ENCODE data around the gene GET3. TPM values are rescaled to one million over a fixed set of nuclear protein-coding genes. Genes with fewer than 3 reads are reported as not detected.
"Not testable (repeated sequence)": the region's sequence is repeated elsewhere in the genome, so short reads cannot be mapped to it uniquely, and the experiment has no call there.

The GET3 gene
- total and polyA plus RNA-seq, 3 donors from 2014 or later = 89.3 to 134 (median 109) TPM

DNA sequence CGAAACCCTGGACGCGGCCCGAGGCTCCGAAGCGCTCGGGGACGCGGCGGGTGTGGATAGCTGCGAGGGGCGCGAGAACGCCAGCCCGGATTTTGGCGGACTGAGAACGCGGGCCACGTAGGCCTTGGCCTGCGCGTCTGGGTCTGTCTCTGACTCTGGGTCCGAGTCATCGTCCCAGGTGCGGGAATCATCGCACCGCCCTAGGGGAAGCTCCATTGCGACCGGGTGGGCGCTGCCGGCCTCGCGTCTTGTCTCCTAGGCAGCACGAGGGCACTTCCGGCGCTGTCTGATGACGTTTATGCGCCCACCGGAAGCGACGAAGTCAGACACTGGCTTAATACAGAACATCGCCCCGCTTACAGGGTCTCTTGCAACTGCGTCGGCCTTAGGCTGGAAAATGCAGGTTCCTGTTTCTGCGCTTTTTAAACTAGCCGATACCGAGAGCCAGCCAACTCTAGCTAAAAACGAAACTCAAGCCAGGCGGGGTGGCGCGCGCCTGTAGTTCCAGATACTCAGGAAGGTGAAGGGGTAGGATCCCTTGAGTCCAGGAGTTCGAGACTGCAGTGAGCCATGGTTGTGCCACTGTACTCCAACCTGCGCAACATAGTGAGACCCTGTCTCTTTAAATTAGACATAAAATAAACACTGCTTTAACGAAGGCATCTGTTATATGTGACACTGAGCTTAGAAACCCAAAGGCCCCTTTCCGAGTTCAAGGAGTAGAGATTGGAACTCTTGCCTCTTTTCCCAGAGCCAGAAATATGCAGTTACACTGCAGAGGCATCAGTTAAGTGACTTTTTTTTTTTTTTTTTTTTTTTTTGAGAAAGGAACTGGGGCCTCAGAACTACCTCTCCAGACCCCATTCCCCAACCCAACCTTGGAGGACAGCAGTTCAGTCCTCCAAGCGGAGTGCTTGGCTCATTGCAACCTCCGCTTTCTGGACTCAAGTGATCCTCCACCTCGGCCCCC lies 40.6 kb upstream of the GET3 start, which contains the start of gene FBXW9:
Gene FBXW9 (minus strand): TSS at position 266 of the 970 bp plus-strand sequence. CDS start 50 bp downstream, at position 216.
- 5 to 6% methylated on average over 24 to 49 of the region's 59 CpGs for WGBS, 2 donors
- H3K4me3 ChIP-seq = peak within 1 kb of the TSS; percentile 69 to 83

DNA sequence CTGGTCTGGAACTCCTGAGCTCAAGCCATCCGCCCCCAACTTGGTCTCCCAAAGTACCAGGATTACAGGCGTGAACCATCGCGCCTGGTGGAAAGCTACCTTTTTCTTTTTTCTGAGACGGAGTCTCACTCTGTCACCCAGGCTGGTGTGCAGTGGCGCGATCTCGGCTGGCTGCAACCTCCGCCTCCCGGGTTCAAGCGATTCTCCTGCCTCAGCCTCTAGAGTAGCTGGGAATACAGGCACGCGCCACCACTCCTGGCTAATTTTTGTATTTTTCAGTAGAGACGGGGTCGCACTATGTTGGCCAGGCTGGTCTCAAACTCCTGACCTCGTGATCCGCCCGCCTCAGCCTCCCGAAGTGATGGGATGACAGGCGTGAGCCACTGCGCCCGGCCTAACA lies 39.9 kb upstream of the GET3 start:
- H3K9me3 ChIP-seq; H3K36me3 ChIP-seq (ENCODE audit: low read depth, missing control alignments); H3K27me3 ChIP-seq; H3K27ac ChIP-seq; intact Hi-C loops (cut with DNase I; ENCODE audit: low total_unique reads); DNase-seq: not testable (repeated sequence)
- peaks cover 12% of the 10 kb centered on the region for H3K4me1 ChIP-seq
- H3K4me3 ChIP-seq = peak overlapping the region in 1 of 2 donors; percentile 83
- 78 to 90% methylated on average over 21 to 22 of the region's 22 CpGs for WGBS, 2 donors

More for the DNA sequence above, 40.6 kb upstream of the GET3 start, which contains the start of gene FBXW9:
- Histone ChIP-seq H3K36me3 (ENCODE audit: low read depth, missing control alignments) (no peaks in the 10 kb centered on the region), H3K4me1 (peaks cover 12% of the 10 kb centered on the region), H3K9me3 (no peaks in the 10 kb centered on the region), H3K27me3 (no peaks in the 10 kb centered on the region), H3K27ac (peak within 1 kb of the TSS; percentile 14 to 64)
- intact Hi-C loops (cut with DNase I; ENCODE audit: low total_unique reads) = no loop called here
- peak in 1 of 3 experiments; percentile 4 for TF ChIP-seq CTCF (IDR thresholded peaks at IDR 0.05)
- TF ChIP-seq POLR2A (IDR thresholded peaks at IDR 0.05) = no peak
- peak; percentile 99 for DNase-seq

GRCh38 chr19:12698138-12698537 lies 39.2 kb upstream of the GET3 start:
- H3K4me3 ChIP-seq = no peak overlapping the region
- H3K36me3 ChIP-seq (ENCODE audit: low read depth, missing control alignments) = no peaks in the 10 kb centered on the region
- H3K4me1 ChIP-seq = peaks cover 12% of the 10 kb centered on the region
- H3K9me3 ChIP-seq = no peaks in the 10 kb centered on the region
- 65 to 73% methylated on average over 6 of the region's 6 CpGs for WGBS, 2 donors
- intact Hi-C loops (cut with DNase I; ENCODE audit: low total_unique reads) = no loop called here
- DNase-seq = no peak
- no peak for TF ChIP-seq POLR2A (IDR thresholded peaks at IDR 0.05)
- no peak for TF ChIP-seq CTCF (IDR thresholded peaks at IDR 0.05)
- no peak overlapping the region for H3K27ac ChIP-seq
- H3K27me3 ChIP-seq = no peaks in the 10 kb centered on the region

- Histone ChIP-seq H3K27me3 (no peaks in the 10 kb centered on the region), H3K4me3 (no peak overlapping the region), H3K36me3 (ENCODE audit: low read depth, missing control alignments) (no peaks in the 10 kb centered on the region), H3K4me1 (peaks cover 4% of the 10 kb centered on the region), H3K9me3 (no peaks in the 10 kb centered on the region), H3K27ac (no peak overlapping the region)
- no peak for DNase-seq
- WGBS, 2 donors = 89% methylated on average over 29 to 32 of the region's 33 CpGs
- TF ChIP-seq POLR2A (IDR thresholded peaks at IDR 0.05) (no peak), CTCF (IDR thresholded peaks at IDR 0.05) (no peak)
- intact Hi-C loops (cut with DNase I; ENCODE audit: low total_unique reads) = no loop called here
Observed at GRCh38 chr19:12701596-12702282, 35.6 kb upstream of the GET3 start.

GRCh38 chr19:12703046-12703445 lies 34.3 kb upstream of the GET3 start:
- Histone ChIP-seq H3K27me3 (no peaks in the 10 kb centered on the region), H3K4me3 (no peak overlapping the region), H3K4me1 (no peaks in the 10 kb centered on the region), H3K36me3 (ENCODE audit: low read depth, missing control alignments) (no peaks in the 10 kb centered on the region), H3K9me3 (no peaks in the 10 kb centered on the region), H3K27ac (no peak overlapping the region)
- TF ChIP-seq CTCF (IDR thresholded peaks at IDR 0.05) (no peak), POLR2A (IDR thresholded peaks at IDR 0.05) (no peak)
- WGBS, 2 donors = 44 to 54% methylated on average over 9 of the region's 9 CpGs
- intact Hi-C loops (cut with DNase I; ENCODE audit: low total_unique reads) = no loop called here
- peak; percentile 79 for DNase-seq
